ENCODE measurements around the gene NABP2.

The NABP2 gene

DNA sequence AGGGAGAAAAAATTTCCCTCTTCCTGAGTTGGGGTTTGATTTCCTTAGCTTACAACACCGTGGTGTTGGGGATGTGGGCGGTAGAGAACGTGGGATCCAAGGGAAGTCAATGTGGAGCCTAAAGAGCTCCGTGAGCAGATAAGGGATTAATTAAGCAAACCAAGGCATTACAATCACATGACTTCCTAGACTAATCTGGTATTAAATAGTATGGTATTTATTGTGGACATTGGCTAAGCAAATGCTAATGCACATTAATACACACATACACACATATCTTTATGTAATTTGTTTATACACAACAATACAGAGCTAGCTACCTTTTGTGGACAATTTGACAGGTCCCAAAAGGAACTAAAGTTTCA is 1.6 kb upstream of the NABP2 start:
- H3K4me3 ChIP-seq (ENCODE audit: low read depth, low read length), result peak overlapping the region; percentile 95
- TF ChIP-seq, protein P1, sequence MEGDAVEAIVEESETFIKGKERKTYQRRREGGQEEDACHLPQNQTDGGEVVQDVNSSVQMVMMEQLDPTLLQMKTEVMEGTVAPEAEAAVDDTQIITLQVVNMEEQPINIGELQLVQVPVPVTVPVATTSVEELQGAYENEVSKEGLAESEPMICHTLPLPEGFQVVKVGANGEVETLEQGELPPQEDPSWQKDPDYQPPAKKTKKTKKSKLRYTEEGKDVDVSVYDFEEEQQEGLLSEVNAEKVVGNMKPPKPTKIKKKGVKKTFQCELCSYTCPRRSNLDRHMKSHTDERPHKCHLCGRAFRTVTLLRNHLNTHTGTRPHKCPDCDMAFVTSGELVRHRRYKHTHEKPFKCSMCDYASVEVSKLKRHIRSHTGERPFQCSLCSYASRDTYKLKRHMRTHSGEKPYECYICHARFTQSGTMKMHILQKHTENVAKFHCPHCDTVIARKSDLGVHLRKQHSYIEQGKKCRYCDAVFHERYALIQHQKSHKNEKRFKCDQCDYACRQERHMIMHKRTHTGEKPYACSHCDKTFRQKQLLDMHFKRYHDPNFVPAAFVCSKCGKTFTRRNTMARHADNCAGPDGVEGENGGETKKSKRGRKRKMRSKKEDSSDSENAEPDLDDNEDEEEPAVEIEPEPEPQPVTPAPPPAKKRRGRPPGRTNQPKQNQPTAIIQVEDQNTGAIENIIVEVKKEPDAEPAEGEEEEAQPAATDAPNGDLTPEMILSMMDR (IDR thresholded peaks at IDR 0.05; ENCODE audit: low read depth, low read length, missing control alignments), result no peak
- DNase-seq (ENCODE audit: low read depth), result no peak

DNA sequence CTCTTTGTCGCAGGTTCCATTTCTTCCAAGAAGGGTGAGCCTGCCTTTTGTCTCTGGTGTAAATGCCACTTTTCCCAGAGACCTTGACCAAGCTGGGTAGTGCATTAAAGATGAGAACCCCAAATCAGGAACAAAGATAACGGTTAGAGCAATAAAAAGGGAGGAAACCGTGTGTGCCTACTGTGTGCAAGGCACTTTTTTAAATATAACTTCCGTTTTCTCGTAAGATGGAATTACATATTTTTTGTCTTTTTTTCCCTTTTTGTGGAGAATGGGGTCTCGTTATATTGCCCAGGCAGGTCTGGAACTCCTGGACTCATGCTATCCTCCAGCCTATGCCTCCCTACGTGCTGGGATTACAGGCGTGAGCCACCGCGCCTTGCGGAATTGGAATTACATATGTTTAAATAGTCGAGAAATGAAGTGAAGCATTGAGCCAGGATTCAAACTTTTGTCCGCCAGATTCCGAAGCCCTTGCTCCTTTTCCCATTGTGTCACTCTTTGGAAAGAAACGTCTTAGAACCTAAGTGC is 506 bp upstream of the NABP2 start:
- DNase-seq (ENCODE audit: low read depth), result no peak
- peak overlapping the region; percentile 60 for H3K4me3 ChIP-seq (ENCODE audit: low read depth, low read length)
- TF ChIP-seq, protein P1 (IDR thresholded peaks at IDR 0.05; ENCODE audit: low read depth, low read length, missing control alignments), result no peak

DNA sequence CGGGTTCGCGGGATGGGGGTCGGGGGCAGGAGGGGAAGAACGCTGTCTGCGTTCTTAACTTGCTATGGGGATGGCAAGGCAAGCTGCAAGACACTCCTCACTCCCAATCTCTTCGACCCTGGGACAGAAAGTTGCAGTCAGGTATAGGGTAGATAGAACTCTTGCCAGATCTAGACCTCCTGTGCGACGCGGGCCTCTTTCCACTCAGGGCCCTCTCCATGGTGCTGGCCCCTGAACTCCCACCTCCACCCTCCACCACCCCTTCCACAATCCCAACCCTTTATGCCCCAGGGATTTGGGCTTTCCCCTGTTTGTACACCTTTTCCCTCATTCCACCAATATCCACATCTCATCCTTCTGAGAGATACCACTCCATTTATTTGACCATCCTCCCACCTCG is 812 bp downstream of the NABP2 start:
- H3K4me3 ChIP-seq (ENCODE audit: low read depth, low read length), result peak overlapping the region; percentile 60
- no peak for DNase-seq (ENCODE audit: low read depth)
- TF ChIP-seq, protein P1 (IDR thresholded peaks at IDR 0.05; ENCODE audit: low read depth, low read length, missing control alignments), result no peak

- DNase-seq (ENCODE audit: low read depth), result no peak
- H3K4me3 ChIP-seq (ENCODE audit: low read depth, low read length), result no peak overlapping the region
- TF ChIP-seq, protein P1 (IDR thresholded peaks at IDR 0.05; ENCODE audit: low read depth, low read length, missing control alignments), result no peak
Measured at GRCh38 chr12:56229082-56229481, 4.9 kb downstream of the NABP2 start.

DNA sequence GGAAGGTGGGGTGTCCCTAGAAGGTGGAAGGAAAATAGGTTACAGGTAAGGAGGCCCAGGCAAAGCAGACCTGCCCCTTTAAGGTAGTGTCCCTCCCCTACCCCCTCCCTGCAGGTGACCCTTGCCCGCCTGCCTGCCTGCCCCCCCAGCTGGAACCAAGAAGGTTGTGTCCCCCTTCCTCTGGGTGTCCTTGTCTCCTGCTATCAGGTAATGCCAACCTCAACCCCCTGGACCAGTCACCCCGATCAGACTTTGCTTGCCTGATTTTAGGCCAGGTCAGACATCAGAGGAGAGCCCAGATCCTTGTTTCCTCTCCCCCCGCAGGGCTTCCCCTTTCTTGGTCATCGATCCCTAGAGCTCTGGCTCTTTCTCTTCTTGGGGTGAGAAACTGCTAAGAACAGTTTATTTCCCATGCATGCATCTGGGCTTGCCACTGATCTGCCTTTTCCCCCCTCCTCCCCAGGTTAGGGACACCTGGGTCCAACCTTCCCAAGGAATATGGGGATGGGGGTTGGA is 5.8 kb downstream of the NABP2 start, which contains the start of gene SLC39A5:
SLC39A5 (plus strand) TSS at position 136 of the 516 bp plus-strand sequence. CDS start 1,224 bp downstream, outside the sequence.
- TF ChIP-seq, protein P1 (IDR thresholded peaks at IDR 0.05; ENCODE audit: low read depth, low read length, missing control alignments), result no peak
- H3K4me3 ChIP-seq (ENCODE audit: low read depth, low read length), result no peak within 1 kb of the TSS
- no peak for DNase-seq (ENCODE audit: low read depth)

DNA sequence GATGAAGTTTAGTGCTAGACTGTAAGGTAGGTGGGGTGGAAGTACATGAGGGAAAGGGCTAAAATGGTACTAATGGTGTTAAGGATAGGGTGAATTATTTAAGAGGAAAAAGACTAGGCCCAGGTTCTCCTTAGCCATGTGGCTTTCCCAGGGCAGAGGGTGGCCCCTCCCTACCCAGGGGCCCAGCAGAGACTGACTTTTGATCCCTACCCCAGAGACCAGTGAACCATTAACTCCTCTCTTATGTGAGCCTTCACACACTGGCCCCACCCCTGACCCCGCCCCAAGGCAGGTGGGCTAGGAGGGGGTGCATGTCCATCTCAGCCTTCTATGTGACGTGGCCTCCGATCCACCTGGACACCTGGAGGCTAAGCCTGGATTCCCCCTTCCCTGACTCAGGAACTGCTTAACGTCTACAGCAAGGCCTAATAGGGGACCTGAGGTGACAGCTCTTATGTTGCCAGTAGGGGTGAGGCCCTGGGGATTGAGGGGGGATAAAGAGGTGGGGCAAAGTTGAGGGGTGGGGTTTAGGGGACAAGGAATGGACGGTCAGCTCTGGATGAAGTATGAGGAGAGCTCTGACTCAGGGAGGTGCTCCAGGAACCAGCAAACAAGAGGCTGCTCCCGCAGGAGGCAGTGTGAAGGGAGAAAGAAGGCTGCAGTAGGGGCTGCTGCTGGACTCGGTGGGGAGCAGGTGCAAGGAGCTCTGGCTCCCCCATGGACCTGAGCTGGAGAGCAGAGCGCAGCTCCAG is 6.5 kb downstream of the NABP2 start:
- no peak for DNase-seq (ENCODE audit: low read depth)
- TF ChIP-seq, protein P1 (IDR thresholded peaks at IDR 0.05; ENCODE audit: low read depth, low read length, missing control alignments), result no peak
- H3K4me3 ChIP-seq (ENCODE audit: low read depth, low read length), result no peak overlapping the region
